Measurements from ENCODE around the gene NTNG2. TPM values are rescaled to one million over a fixed set of nuclear protein-coding genes. Genes with fewer than 3 reads are reported as not detected.

Gene NTNG2
- polyA plus RNA-seq, 1 donor = 0.40 TPM

- Histone ChIP-seq H3K27ac (ENCODE audit: low read length) (no peak overlapping the region), H3K4me1 (ENCODE audit: control insufficient read depth, insufficient read depth, low read length) (peaks cover 2% of the 10 kb centered on the region)
- 67% methylated on average over 3 of the region's 10 CpGs for WGBS (ENCODE audit: insufficient coverage, low lambda C conversion rate)
These were observed 55.2 kb downstream of the NTNG2 start for GRCh38 chr9:132216861-132217619.

GRCh38 chr9:132218208-132218607 is 56.4 kb downstream of the NTNG2 start:
- Histone ChIP-seq H3K4me3 (ENCODE audit: low read length) (no peak overlapping the region), H3K36me3 (ENCODE audit: control insufficient read depth, insufficient read depth, low read length) (no peaks in the 10 kb centered on the region), H3K9me3 (ENCODE audit: control insufficient read depth, low read depth, low read length) (no peaks in the 10 kb centered on the region), H3K27ac (ENCODE audit: low read length) (no peak overlapping the region), H3K4me1 (ENCODE audit: control insufficient read depth, insufficient read depth, low read length) (peaks cover 2% of the 10 kb centered on the region), H3K27me3 (ENCODE audit: control insufficient read depth, insufficient read depth, low read length) (peaks cover 21% of the 10 kb centered on the region)
- DNase-seq = no peak
- WGBS (ENCODE audit: insufficient coverage, low lambda C conversion rate) = 73% methylated on average over 2 of the region's 8 CpGs

More at GRCh38 chr9:132216861-132217619, 55.2 kb downstream of the NTNG2 start:
- Histone ChIP-seq H3K4me3 (ENCODE audit: low read length) (no peak overlapping the region), H3K27me3 (ENCODE audit: control insufficient read depth, insufficient read depth, low read length) (peaks cover 23% of the 10 kb centered on the region), H3K36me3 (ENCODE audit: control insufficient read depth, insufficient read depth, low read length) (no peaks in the 10 kb centered on the region), H3K9me3 (ENCODE audit: control insufficient read depth, low read depth, low read length) (no peaks in the 10 kb centered on the region)
- no peak for DNase-seq

- H3K4me1 ChIP-seq (ENCODE audit: control insufficient read depth, insufficient read depth, low read length) = no peaks in the 10 kb centered on the region
- H3K9me3 ChIP-seq (ENCODE audit: control insufficient read depth, low read depth, low read length) = no peaks in the 10 kb centered on the region
- WGBS (ENCODE audit: insufficient coverage, low lambda C conversion rate) = no CpG with 5 or more reads among the region's 6 CpGs
These were observed 60.1 kb downstream of the NTNG2 start for GRCh38 chr9:132221941-132222340.

GRCh38 chr9:132224645-132225044 is 62.8 kb downstream of the NTNG2 start:
- no peaks in the 10 kb centered on the region for H3K36me3 ChIP-seq (ENCODE audit: control insufficient read depth, insufficient read depth, low read length)
- H3K4me1 ChIP-seq (ENCODE audit: control insufficient read depth, insufficient read depth, low read length) = no peaks in the 10 kb centered on the region
- peaks cover 22% of the 10 kb centered on the region for H3K27me3 ChIP-seq (ENCODE audit: control insufficient read depth, insufficient read depth, low read length)
- no CpG with 5 or more reads among the region's 3 CpGs for WGBS (ENCODE audit: insufficient coverage, low lambda C conversion rate)
- DNase-seq = no peak
- no peaks in the 10 kb centered on the region for H3K9me3 ChIP-seq (ENCODE audit: control insufficient read depth, low read depth, low read length)
- no peak overlapping the region for H3K4me3 ChIP-seq (ENCODE audit: low read length)
- no peak overlapping the region for H3K27ac ChIP-seq (ENCODE audit: low read length)

More at GRCh38 chr9:132221941-132222340, 60.1 kb downstream of the NTNG2 start:
- Histone ChIP-seq H3K36me3 (ENCODE audit: control insufficient read depth, insufficient read depth, low read length) (no peaks in the 10 kb centered on the region), H3K27me3 (ENCODE audit: control insufficient read depth, insufficient read depth, low read length) (peaks cover 22% of the 10 kb centered on the region), H3K27ac (ENCODE audit: low read length) (no peak overlapping the region), H3K4me3 (ENCODE audit: low read length) (no peak overlapping the region)
- DNase-seq = no peak

GRCh38 chr9:132226571-132227430 is 64.9 kb downstream of the NTNG2 start:
- no peaks in the 10 kb centered on the region for H3K9me3 ChIP-seq (ENCODE audit: control insufficient read depth, low read depth, low read length)
- 100% methylated on average over 1 of the region's 34 CpGs for WGBS (ENCODE audit: insufficient coverage, low lambda C conversion rate)
- DNase-seq = no peak
- H3K36me3 ChIP-seq (ENCODE audit: control insufficient read depth, insufficient read depth, low read length) = no peaks in the 10 kb centered on the region
- no peak overlapping the region for H3K4me3 ChIP-seq (ENCODE audit: low read length)
- no peaks in the 10 kb centered on the region for H3K4me1 ChIP-seq (ENCODE audit: control insufficient read depth, insufficient read depth, low read length)
- no peak overlapping the region for H3K27ac ChIP-seq (ENCODE audit: low read length)
- peaks cover 14% of the 10 kb centered on the region for H3K27me3 ChIP-seq (ENCODE audit: control insufficient read depth, insufficient read depth, low read length)

GRCh38 chr9:132228062-132228461 is 66.2 kb downstream of the NTNG2 start:
- Histone ChIP-seq H3K27me3 (ENCODE audit: control insufficient read depth, insufficient read depth, low read length) (peaks cover 13% of the 10 kb centered on the region), H3K36me3 (ENCODE audit: control insufficient read depth, insufficient read depth, low read length) (no peaks in the 10 kb centered on the region), H3K4me3 (ENCODE audit: low read length) (no peak overlapping the region), H3K9me3 (ENCODE audit: control insufficient read depth, low read depth, low read length) (no peaks in the 10 kb centered on the region), H3K4me1 (ENCODE audit: control insufficient read depth, insufficient read depth, low read length) (no peaks in the 10 kb centered on the region), H3K27ac (ENCODE audit: low read length) (no peak overlapping the region)
- DNase-seq = no peak
- 100% methylated on average over 1 of the region's 12 CpGs for WGBS (ENCODE audit: insufficient coverage, low lambda C conversion rate)

- Histone ChIP-seq H3K27ac (ENCODE audit: low read length) (no peak overlapping the region), H3K27me3 (ENCODE audit: control insufficient read depth, insufficient read depth, low read length) (peaks cover 12% of the 10 kb centered on the region), H3K4me3 (ENCODE audit: low read length) (no peak overlapping the region), H3K9me3 (ENCODE audit: control insufficient read depth, low read depth, low read length) (no peaks in the 10 kb centered on the region), H3K36me3 (ENCODE audit: control insufficient read depth, insufficient read depth, low read length) (no peaks in the 10 kb centered on the region), H3K4me1 (ENCODE audit: control insufficient read depth, insufficient read depth, low read length) (no peaks in the 10 kb centered on the region)
- WGBS (ENCODE audit: insufficient coverage, low lambda C conversion rate) = no CpG with 5 or more reads among the region's 4 CpGs
- DNase-seq = no peak
These were observed 68.7 kb downstream of the NTNG2 start for GRCh38 chr9:132230605-132231004.

GRCh38 chr9:132231019-132231701 is 69.3 kb downstream of the NTNG2 start:
- H3K36me3 ChIP-seq (ENCODE audit: control insufficient read depth, insufficient read depth, low read length) = no peaks in the 10 kb centered on the region
- no peak overlapping the region for H3K4me3 ChIP-seq (ENCODE audit: low read length)

GRCh38 chr9:132232522-132232921 is 70.7 kb downstream of the NTNG2 start:
- no peaks in the 10 kb centered on the region for H3K36me3 ChIP-seq (ENCODE audit: control insufficient read depth, insufficient read depth, low read length)
- H3K9me3 ChIP-seq (ENCODE audit: control insufficient read depth, low read depth, low read length) = no peaks in the 10 kb centered on the region
- no peak overlapping the region for H3K27ac ChIP-seq (ENCODE audit: low read length)
- no peaks in the 10 kb centered on the region for H3K4me1 ChIP-seq (ENCODE audit: control insufficient read depth, insufficient read depth, low read length)
- no peak overlapping the region for H3K4me3 ChIP-seq (ENCODE audit: low read length)
- H3K27me3 ChIP-seq (ENCODE audit: control insufficient read depth, insufficient read depth, low read length) = peaks cover 11% of the 10 kb centered on the region
- no CpG with 5 or more reads among the region's 3 CpGs for WGBS (ENCODE audit: insufficient coverage, low lambda C conversion rate)
- no peak for DNase-seq

More at GRCh38 chr9:132231019-132231701, 69.3 kb downstream of the NTNG2 start:
- Histone ChIP-seq H3K9me3 (ENCODE audit: control insufficient read depth, low read depth, low read length) (no peaks in the 10 kb centered on the region), H3K4me1 (ENCODE audit: control insufficient read depth, insufficient read depth, low read length) (no peaks in the 10 kb centered on the region), H3K27ac (ENCODE audit: low read length) (no peak overlapping the region), H3K27me3 (ENCODE audit: control insufficient read depth, insufficient read depth, low read length) (peaks cover 9% of the 10 kb centered on the region)
- DNase-seq = no peak
- no CpG with 5 or more reads among the region's 20 CpGs for WGBS (ENCODE audit: insufficient coverage, low lambda C conversion rate)

- no peak for DNase-seq
- Histone ChIP-seq H3K36me3 (ENCODE audit: control insufficient read depth, insufficient read depth, low read length) (no peaks in the 10 kb centered on the region), H3K27ac (ENCODE audit: low read length) (no peak overlapping the region), H3K27me3 (ENCODE audit: control insufficient read depth, insufficient read depth, low read length) (peaks cover 11% of the 10 kb centered on the region), H3K9me3 (ENCODE audit: control insufficient read depth, low read depth, low read length) (no peaks in the 10 kb centered on the region), H3K4me3 (ENCODE audit: low read length) (no peak overlapping the region), H3K4me1 (ENCODE audit: control insufficient read depth, insufficient read depth, low read length) (no peaks in the 10 kb centered on the region)
- WGBS (ENCODE audit: insufficient coverage, low lambda C conversion rate) = no CpG with 5 or more reads among the region's 3 CpGs
These were observed 71.3 kb downstream of the NTNG2 start for GRCh38 chr9:132233138-132233537.
